Measurements from ENCODE around the gene RPL10.

DNA sequence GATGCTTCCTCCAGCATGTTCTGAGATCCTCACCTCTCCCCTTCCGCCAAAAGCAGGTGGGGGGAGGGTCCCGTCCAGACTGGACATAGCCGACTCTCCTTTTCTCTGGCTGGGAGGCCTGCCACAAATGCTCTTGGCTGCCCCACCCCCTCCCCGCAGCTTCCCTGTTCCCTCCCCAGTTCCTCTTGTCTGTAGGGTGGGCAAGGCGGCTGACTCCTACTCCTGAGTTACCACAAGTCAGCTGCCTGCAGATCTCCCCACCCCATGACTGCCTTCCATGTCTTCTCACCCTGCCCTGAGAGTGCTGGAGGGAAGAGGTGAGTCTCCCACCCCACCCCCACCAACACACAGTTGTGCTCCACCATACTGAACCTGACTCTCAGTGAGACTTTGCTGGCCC is 33.2 kb downstream of the RPL10 start:
- TF ChIP-seq, protein P1, sequence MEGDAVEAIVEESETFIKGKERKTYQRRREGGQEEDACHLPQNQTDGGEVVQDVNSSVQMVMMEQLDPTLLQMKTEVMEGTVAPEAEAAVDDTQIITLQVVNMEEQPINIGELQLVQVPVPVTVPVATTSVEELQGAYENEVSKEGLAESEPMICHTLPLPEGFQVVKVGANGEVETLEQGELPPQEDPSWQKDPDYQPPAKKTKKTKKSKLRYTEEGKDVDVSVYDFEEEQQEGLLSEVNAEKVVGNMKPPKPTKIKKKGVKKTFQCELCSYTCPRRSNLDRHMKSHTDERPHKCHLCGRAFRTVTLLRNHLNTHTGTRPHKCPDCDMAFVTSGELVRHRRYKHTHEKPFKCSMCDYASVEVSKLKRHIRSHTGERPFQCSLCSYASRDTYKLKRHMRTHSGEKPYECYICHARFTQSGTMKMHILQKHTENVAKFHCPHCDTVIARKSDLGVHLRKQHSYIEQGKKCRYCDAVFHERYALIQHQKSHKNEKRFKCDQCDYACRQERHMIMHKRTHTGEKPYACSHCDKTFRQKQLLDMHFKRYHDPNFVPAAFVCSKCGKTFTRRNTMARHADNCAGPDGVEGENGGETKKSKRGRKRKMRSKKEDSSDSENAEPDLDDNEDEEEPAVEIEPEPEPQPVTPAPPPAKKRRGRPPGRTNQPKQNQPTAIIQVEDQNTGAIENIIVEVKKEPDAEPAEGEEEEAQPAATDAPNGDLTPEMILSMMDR (IDR thresholded peaks at IDR 0.05) = no peak
- no peak for TF ChIP-seq POLR2A (IDR thresholded peaks at IDR 0.05)

Measured in tibial nerve (tissue), 3 donors.